IPS-NIHi7 (cell line): ENCODE results near the gene ZNF805.
"Not testable (repeated sequence)": the region's sequence is repeated elsewhere in the genome, so short reads cannot be mapped to it uniquely, and the experiment has no call there.

Experiments
- DNase-seq: peaks from one replicate; pipeline ENCODE4 v3.0.0; 2012; ENCODE audit warnings: mixed read lengths; ENCODE audit errors: extremely low spot score

ZNF805 gene

GRCh38 chr19:57269515-57270250 lies 29.3 kb downstream of the ZNF805 start:
- no peak for DNase-seq

GRCh38 chr19:57271280-57271679 lies 30.8 kb downstream of the ZNF805 start:
- DNase-seq, result no peak

GRCh38 chr19:57273014-57273413 lies 32.6 kb downstream of the ZNF805 start:
- no peak for DNase-seq

GRCh38 chr19:57276430-57276829 lies 36.0 kb downstream of the ZNF805 start:
- no peak for DNase-seq

- not testable (repeated sequence) for DNase-seq
These were observed 38.0 kb downstream of the ZNF805 start for GRCh38 chr19:57278481-57278880.

- DNase-seq, result peak; percentile 95
These were observed 39.2 kb downstream of the ZNF805 start for GRCh38 chr19:57279418-57280164.

- peak; percentile 99 for DNase-seq
These were observed 39.9 kb downstream of the ZNF805 start, which contains the start of gene ZNF460 for GRCh38 chr19:57280165-57280961. Gene ZNF460, plus strand, starts transcription at chr19:57280485. Its CDS starts 322 bp downstream, at chr19:57280807.

GRCh38 chr19:57280962-57281400 lies 40.5 kb downstream of the ZNF805 start:
- no peak for DNase-seq

- DNase-seq, result no peak
These were observed 41.7 kb downstream of the ZNF805 start for GRCh38 chr19:57282011-57282643.

GRCh38 chr19:57288373-57288772 lies 47.9 kb downstream of the ZNF805 start:
- no peak for DNase-seq

- no peak for DNase-seq
These were observed 50.5 kb downstream of the ZNF805 start for GRCh38 chr19:57290970-57291369.

GRCh38 chr19:57292547-57292946 lies 52.1 kb downstream of the ZNF805 start:
- no peak for DNase-seq

- no peak for DNase-seq
These were observed 53.3 kb downstream of the ZNF805 start for GRCh38 chr19:57293719-57294118.

- no peak for DNase-seq
These were observed 61.6 kb downstream of the ZNF805 start for GRCh38 chr19:57302020-57302465.

- DNase-seq, result no peak
These were observed 62.4 kb downstream of the ZNF805 start for GRCh38 chr19:57302727-57303401.
